GM06990 (cell line): ENCODE data around the gene NAPSA.
"Not testable (repeated sequence)": the region's sequence is repeated elsewhere in the genome, so short reads cannot be mapped to it uniquely, and the experiment has no call there.

Experiments used
- DNase-seq: peaks from one replicate; pipeline ENCODE4 v3.0.0-alpha.2; 2011; ENCODE audit not compliant: insufficient read length; ENCODE audit errors: extremely low read depth
- H3K27me3 ChIP-seq: replicated peaks from 2 replicates; pipeline ENCODE4 v1.6.0; 2011; ENCODE audit warnings: low read length; ENCODE audit not compliant: control insufficient read depth, insufficient read depth
- H3K36me3 ChIP-seq: 2 replicates; pipeline ENCODE4 v1.5.1; 2011; ENCODE audit warnings: low read length; ENCODE audit not compliant: control insufficient read depth, insufficient read depth
- H3K4me3 ChIP-seq: replicated peaks from 2 replicates; pipeline ENCODE4 v1.5.1; 2011; ENCODE audit warnings: low read depth, mild to moderate bottlenecking, control low read depth, low read length
- CTCF ChIP-seq: IDR thresholded peaks from 2 replicates; pipeline ENCODE4 v1.5.1; 2011; ENCODE audit warnings: low read length, control low read depth, mild to moderate bottlenecking, inconsistent platforms; ENCODE audit not compliant: insufficient read depth, poor library complexity, severe bottlenecking

Gene NAPSA

GRCh38 chr19:50399368-50399745 lies 33.9 kb upstream of the NAPSA start:
- no peaks in the 10 kb centered on the region for H3K27me3 ChIP-seq
- H3K36me3 ChIP-seq: peaks cover 22% of the 10 kb centered on the region
- no peak overlapping the region for H3K4me3 ChIP-seq
- TF ChIP-seq CTCF: no peak
- DNase-seq: no peak

- Histone ChIP-seq H3K27me3 (no peaks in the 10 kb centered on the region), H3K4me3 (no peak overlapping the region), H3K36me3 (peaks cover 23% of the 10 kb centered on the region)
- no peak for TF ChIP-seq CTCF
- DNase-seq: no peak
Observed at GRCh38 chr19:50398675-50399367, 33.4 kb upstream of the NAPSA start.

- Histone ChIP-seq H3K36me3 (peaks cover 5% of the 10 kb centered on the region; the same call in 1 of the 2 replicates), H3K27me3 (no peaks in the 10 kb centered on the region), H3K4me3 (no peak overlapping the region)
- no peak for DNase-seq
- TF ChIP-seq CTCF: no peak
Observed at GRCh38 chr19:50394017-50394416, 28.6 kb upstream of the NAPSA start.

GRCh38 chr19:50393589-50393988 lies 28.1 kb upstream of the NAPSA start:
- H3K36me3 ChIP-seq: 0 out of 2 replicates have a peak, but pooled peaks cover 2% of the 10 kb centered on the region
- TF ChIP-seq CTCF: no peak
- no peak for DNase-seq
- no peak overlapping the region for H3K4me3 ChIP-seq
- no peaks in the 10 kb centered on the region for H3K27me3 ChIP-seq

- 0 out of 2 replicates have a peak, but pooled peaks cover 2% of the 10 kb centered on the region for H3K36me3 ChIP-seq
- H3K27me3 ChIP-seq: no peaks in the 10 kb centered on the region
- H3K4me3 ChIP-seq: no peak overlapping the region
- no peak for TF ChIP-seq CTCF
- DNase-seq: no peak
Observed at GRCh38 chr19:50392759-50393158, 27.3 kb upstream of the NAPSA start.

- H3K4me3 ChIP-seq, DNase-seq, H3K27me3 ChIP-seq: not testable (repeated sequence)
- peaks cover 11% of the 10 kb centered on the region for H3K36me3 ChIP-seq
Observed at GRCh38 chr19:50390952-50391351, 25.5 kb upstream of the NAPSA start.

GRCh38 chr19:50390295-50390694 lies 24.9 kb upstream of the NAPSA start:
- DNase-seq, H3K27me3 ChIP-seq, H3K4me3 ChIP-seq: not testable (repeated sequence)
- H3K36me3 ChIP-seq: peaks cover 11% of the 10 kb centered on the region
